Retinal pigment epithelial cell (primary cell): ENCODE results near the gene USP24.
"Not testable (repeated sequence)": the region's sequence is repeated elsewhere in the genome, so short reads cannot be mapped to it uniquely, and the experiment has no call there.

Experiments
- DNase-seq: peaks from one replicate; pipeline ENCODE4 v3.0.0-alpha.2; 2010; ENCODE audit warnings: low read depth
- H3K4me3 ChIP-seq: 2 replicates; pipeline ENCODE4 v1.5.1; 2011; ENCODE audit warnings: mild to moderate bottlenecking, low read length, control low read depth, moderate library complexity
- TF ChIP-seq, protein P1 (sequence below): conservative IDR thresholded peaks from 2 replicates; pipeline ENCODE4 v1.5.1; 2011; ENCODE audit warnings: low read depth, low read length, control low read depth, inconsistent platforms

Gene USP24

DNA sequence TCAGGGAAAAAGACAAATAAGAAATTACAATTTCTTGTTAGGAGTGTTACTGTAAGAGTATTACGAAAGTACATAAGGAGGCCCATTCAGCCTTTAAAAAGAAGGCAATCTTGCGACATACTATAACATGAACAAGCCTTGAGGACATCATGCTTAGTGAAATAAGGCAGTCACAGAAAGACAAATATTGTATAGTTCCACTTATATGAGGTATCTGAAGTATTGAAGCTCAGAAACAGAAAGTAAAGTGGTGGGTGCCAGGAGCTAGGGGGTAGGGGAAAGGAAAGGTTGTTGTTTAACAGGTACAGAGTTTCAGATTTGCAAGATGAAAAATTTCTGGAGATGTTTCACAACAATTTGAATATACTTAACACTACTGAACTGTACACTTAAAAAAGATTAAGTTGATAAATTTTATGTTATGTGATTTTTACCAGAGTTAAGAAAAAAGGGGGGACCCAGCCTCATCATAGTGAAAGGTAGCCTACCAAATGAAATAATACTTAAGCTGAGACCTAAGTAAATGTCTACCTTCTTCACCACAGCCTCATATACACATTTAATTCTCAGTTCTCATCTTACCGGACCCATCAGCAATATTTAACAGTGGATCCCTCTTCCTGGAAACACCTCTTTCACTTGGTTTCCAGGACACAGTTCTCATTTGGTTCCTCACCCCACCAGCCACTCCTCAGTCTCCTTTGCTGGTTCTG, 19.5 kb downstream of the USP24 start:
- no peak overlapping the region for H3K4me3 ChIP-seq
- TF ChIP-seq, protein P1, sequence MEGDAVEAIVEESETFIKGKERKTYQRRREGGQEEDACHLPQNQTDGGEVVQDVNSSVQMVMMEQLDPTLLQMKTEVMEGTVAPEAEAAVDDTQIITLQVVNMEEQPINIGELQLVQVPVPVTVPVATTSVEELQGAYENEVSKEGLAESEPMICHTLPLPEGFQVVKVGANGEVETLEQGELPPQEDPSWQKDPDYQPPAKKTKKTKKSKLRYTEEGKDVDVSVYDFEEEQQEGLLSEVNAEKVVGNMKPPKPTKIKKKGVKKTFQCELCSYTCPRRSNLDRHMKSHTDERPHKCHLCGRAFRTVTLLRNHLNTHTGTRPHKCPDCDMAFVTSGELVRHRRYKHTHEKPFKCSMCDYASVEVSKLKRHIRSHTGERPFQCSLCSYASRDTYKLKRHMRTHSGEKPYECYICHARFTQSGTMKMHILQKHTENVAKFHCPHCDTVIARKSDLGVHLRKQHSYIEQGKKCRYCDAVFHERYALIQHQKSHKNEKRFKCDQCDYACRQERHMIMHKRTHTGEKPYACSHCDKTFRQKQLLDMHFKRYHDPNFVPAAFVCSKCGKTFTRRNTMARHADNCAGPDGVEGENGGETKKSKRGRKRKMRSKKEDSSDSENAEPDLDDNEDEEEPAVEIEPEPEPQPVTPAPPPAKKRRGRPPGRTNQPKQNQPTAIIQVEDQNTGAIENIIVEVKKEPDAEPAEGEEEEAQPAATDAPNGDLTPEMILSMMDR = no peak
- DNase-seq = no peak

- no peak overlapping the region for H3K4me3 ChIP-seq
These were observed 20.3 kb downstream of the USP24 start for GRCh38 chr1:55194851-55195250.

DNA sequence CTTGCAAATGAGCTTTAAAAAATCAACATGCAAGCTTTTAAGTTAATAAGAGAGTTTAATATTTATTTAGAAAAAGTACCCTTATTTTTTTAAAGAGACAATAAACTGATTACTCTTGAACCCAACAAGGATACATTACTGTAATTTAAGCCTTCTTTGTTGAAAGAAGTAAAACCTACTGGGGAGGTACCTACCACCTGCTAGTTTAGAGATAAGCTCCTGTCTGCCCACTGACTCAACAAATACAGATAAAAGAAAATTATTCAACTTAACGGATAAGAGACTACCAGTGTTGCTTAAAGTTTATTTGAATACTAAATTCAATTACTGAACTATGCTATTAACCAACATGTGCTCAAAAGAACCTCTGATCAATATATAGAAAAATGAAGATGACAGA, 23.1 kb downstream of the USP24 start:
- no peak overlapping the region for H3K4me3 ChIP-seq
- TF ChIP-seq, protein P1 = no peak
- no peak for DNase-seq

More at GRCh38 chr1:55194851-55195250, 20.3 kb downstream of the USP24 start:
- DNase-seq = no peak
- TF ChIP-seq, protein P1 = no peak

DNA sequence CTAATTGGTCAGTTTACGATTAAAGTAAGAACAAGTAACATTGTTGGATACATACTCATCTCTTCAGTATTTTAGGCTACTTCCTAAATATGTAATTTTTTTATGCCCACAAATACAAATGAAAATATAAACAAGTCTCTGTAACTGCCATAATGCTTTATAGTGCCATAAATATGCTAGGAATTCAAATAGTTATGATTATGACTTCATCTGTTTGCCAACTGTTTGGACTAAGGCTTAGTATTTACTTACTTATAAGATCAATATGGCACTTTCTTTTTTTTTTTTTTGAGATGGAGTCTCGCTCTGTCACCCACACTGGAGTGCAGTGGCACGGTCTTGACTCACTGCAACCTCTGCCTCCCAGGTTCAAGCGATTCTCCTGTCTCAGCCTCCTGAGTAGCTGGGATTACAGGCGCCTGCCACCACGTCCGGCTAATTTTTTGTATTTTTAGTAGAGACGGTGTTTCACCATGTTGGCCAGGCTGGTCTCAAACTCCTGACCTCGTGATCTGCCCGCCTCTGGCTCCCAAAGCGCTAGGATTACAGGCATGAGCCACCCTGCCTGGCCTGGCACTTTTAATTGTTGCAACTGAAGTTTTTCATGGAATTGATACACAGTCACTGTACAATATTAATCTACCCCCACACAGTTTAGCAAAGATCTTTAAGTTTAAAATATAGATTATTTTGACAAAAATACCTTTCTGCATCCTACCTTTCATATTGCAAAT, 23.8 kb downstream of the USP24 start:
- DNase-seq = not testable (repeated sequence)

GRCh38 chr1:55190109-55190508, 25.1 kb downstream of the USP24 start:
- TF ChIP-seq, protein P1 = no peak
- H3K4me3 ChIP-seq = no peak overlapping the region
- DNase-seq = no peak

More for the DNA sequence above, 23.8 kb downstream of the USP24 start:
- not testable (repeated sequence) for H3K4me3 ChIP-seq

DNA sequence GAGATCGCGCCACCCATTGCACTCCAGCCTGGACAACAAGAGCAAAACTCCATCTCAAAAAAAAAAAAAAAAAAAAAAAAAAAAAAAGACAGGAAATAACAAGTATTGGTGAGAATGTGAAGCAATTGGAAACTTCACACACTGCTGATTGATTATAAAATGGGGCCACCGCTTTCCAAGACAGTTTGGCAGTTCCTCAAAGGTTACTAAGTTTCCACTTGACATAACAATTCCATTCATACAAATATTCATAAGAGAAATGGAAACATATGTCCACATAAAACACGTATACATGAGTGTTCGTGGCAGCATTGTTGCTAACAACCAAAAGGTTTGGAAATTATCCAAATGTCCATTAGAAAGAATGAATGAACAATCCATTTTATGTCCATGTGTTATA, 26.3 kb downstream of the USP24 start:
- no peak overlapping the region for H3K4me3 ChIP-seq
- TF ChIP-seq, protein P1 = no peak
- no peak for DNase-seq

DNA sequence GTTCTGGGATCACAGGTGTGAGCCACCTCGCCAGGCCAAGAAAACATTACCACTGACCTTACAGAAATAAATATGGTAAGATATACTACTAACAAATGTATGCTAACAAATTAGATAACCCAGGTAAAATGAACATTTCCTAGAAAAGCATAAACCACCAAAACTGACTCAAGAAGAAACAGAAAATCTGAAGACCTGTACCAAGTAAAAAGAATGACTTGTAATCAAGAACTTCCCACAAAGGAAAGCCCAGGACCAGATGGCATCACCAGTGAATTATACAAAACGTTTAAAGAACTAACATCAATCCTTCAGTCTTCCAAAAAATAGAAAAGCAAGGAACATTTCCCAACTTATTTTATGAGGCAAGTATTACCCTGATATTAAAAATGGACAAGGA, 29.3 kb downstream of the USP24 start:
- H3K4me3 ChIP-seq = no peak overlapping the region
- TF ChIP-seq, protein P1 = no peak
- DNase-seq = no peak
